ENCODE measurements around the gene CCDC107. TPM values are rescaled to one million over a fixed set of nuclear protein-coding genes. Genes with fewer than 3 reads are reported as not detected.

CCDC107 gene
- polyA plus RNA-seq, 2 of the 4 experiments (the other 2 are of a cell fraction) = 13.3 to 20.7 TPM

DNA sequence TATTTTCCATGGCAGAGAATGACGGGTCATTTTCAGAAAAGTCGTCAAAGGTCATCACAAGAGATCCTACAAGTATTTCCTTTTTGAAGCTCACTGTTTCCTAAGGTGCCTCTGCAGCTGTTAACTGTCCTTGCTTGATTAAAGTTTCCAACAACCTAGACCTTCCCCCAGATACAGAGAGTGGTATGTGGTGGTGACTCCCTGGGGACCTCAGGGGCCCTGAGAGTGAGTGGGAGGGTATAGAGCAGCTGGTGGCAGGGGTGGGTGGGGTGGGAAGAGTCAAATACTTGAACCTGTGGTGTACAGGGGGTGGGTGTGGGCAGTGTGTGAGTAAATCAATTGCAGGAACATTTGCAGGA, 38.3 kb upstream of the CCDC107 start:
- POLR2A ChIA-PET = interaction anchor here (0.6 kb wide), 2 partner anchors 33 to 973 kb away, joined by 3 read pairs; no protein-coding TSS in a partner anchor
- 63% methylated on average over 2 of the region's 2 CpGs for WGBS (ENCODE audit: missing lambda C conversion rate)

DNA sequence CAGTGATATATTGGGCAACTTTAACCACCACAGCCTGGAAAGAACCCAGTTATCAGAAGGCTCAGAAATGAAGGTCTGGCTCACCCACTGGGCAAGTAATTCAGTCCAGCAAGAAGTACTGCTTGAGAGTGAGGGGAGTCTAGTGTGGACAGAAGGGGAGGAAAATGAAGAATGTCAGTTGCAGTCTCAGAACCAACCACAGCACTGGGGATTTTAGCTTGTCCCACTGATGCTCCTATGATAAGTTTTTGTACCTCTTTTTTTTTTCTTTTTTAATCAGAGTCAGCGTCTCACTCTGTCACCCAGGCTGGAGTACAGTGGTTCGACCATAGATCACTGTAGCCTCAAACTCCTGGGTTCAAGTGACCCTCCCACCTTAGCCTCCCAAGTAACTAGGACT, 30.5 kb upstream of the CCDC107 start:
- Histone ChIP-seq H3K4me3 (no peak overlapping the region), H3K4me1 (no peaks in the 10 kb centered on the region), H3K9me3 (no peaks in the 10 kb centered on the region), H3K4me2 (no peak overlapping the region), H3K27ac (no peak overlapping the region)
- no peak for TF ChIP-seq POLR2AphosphoS2 (conservative IDR thresholded peaks at IDR 0.05; ENCODE audit: low read length)
- TF ChIP-seq RCOR1 (IDR thresholded peaks at IDR 0.05; ENCODE audit: low read depth, low read length) = no peak
- no peak for TF ChIP-seq CHD4 (IDR thresholded peaks at IDR 0.05; ENCODE audit: borderline replicate concordance)
- TF ChIP-seq, protein P1, sequence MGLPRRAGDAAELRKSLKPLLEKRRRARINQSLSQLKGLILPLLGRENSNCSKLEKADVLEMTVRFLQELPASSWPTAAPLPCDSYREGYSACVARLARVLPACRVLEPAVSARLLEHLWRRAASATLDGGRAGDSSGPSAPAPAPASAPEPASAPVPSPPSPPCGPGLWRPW (IDR thresholded peaks at IDR 0.05) = no peak
- no peak for TF ChIP-seq FOSL2 (IDR thresholded peaks at IDR 0.05)
- TF ChIP-seq FOSL2 (CRISPR knock-in tag; IDR thresholded peaks at IDR 0.05) = no peak
- no peak for TF ChIP-seq GATA3 (IDR thresholded peaks at IDR 0.05; ENCODE audit: borderline replicate concordance)
- no peak for TF ChIP-seq ZSCAN20 (CRISPR knock-in tag; IDR thresholded peaks at IDR 0.05)
- no peak for TF ChIP-seq POLR2A (IDR thresholded peaks at IDR 0.05; ENCODE audit: low read length)
- no peak for TF ChIP-seq EP300 (IDR thresholded peaks at IDR 0.05)
- TF ChIP-seq TFCP2L1 (CRISPR knock-in tag; IDR thresholded peaks at IDR 0.05) = no peak
- TF ChIP-seq HOXB13 (CRISPR knock-in tag; IDR thresholded peaks at IDR 0.05; ENCODE audit: low read depth) = no peak
- TF ChIP-seq EHF (CRISPR knock-in tag; IDR thresholded peaks at IDR 0.05) = no peak
- TF ChIP-seq HEYL (CRISPR knock-in tag; IDR thresholded peaks at IDR 0.05) = no peak
- no peak for TF ChIP-seq SMC3 (IDR thresholded peaks at IDR 0.05)
- no peak for TF ChIP-seq ZFP36 (IDR thresholded peaks at IDR 0.05; ENCODE audit: borderline replicate concordance, partially characterized antibody)
- no peak for TF ChIP-seq NPAS2 (CRISPR knock-in tag; IDR thresholded peaks at IDR 0.05; ENCODE audit: borderline replicate concordance)
- TF ChIP-seq, protein P2, sequence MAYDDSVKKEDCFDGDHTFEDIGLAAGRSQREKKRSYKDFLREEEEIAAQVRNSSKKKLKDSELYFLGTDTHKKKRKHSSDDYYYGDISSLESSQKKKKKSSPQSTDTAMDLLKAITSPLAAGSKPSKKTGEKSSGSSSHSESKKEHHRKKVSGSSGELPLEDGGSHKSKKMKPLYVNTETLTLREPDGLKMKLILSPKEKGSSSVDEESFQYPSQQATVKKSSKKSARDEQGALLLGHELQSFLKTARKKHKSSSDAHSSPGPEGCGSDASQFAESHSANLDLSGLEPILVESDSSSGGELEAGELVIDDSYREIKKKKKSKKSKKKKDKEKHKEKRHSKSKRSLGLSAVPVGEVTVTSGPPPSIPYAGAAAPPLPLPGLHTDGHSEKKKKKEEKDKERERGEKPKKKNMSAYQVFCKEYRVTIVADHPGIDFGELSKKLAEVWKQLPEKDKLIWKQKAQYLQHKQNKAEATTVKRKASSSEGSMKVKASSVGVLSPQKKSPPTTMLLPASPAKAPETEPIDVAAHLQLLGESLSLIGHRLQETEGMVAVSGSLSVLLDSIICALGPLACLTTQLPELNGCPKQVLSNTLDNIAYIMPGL (CRISPR knock-in tag; IDR thresholded peaks at IDR 0.05; ENCODE audit: borderline replicate concordance) = no peak
- FAIRE-seq = no peak
- DNase-seq (ENCODE audit: low read depth in 1 of 2, low spot score in 1 of 2) = no peak
- 64% methylated on average over 2 of the region's 2 CpGs for WGBS (ENCODE audit: missing lambda C conversion rate)
- CTCF ChIA-PET = interaction anchor here (0.6 to 5.7 kb wide), 8 partner anchors 12 to 728 kb away, joined by 3 to 24 read pairs (median 4); no protein-coding TSS in a partner anchor
- no peak for ATAC-seq
- POLR2A ChIA-PET = no interaction called here

More for the DNA sequence above, 38.3 kb upstream of the CCDC107 start:
- no peak overlapping the region for H3K4me2 ChIP-seq
- ATAC-seq (no peak), FAIRE-seq (no peak), DNase-seq (ENCODE audit: low read depth in 1 of 2, low spot score in 1 of 2) (no peak)
- no peaks in the 10 kb centered on the region for H3K4me1 ChIP-seq
- TF ChIP-seq ZSCAN20 (CRISPR knock-in tag; IDR thresholded peaks at IDR 0.05) = no peak
- no peak for TF ChIP-seq FOSB (CRISPR knock-in tag; IDR thresholded peaks at IDR 0.05)
- TF ChIP-seq EHMT2 (IDR thresholded peaks at IDR 0.05; ENCODE audit: low read depth) = no peak
- TF ChIP-seq HEYL (CRISPR knock-in tag; IDR thresholded peaks at IDR 0.05) = no peak
- TF ChIP-seq KDM1A (IDR thresholded peaks at IDR 0.05; ENCODE audit: low read depth) = no peak
- TF ChIP-seq, protein P3, sequence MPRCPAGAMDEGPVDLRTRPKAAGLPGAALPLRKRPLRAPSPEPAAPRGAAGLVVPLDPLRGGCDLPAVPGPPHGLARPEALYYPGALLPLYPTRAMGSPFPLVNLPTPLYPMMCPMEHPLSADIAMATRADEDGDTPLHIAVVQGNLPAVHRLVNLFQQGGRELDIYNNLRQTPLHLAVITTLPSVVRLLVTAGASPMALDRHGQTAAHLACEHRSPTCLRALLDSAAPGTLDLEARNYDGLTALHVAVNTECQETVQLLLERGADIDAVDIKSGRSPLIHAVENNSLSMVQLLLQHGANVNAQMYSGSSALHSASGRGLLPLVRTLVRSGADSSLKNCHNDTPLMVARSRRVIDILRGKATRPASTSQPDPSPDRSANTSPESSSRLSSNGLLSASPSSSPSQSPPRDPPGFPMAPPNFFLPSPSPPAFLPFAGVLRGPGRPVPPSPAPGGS (IDR thresholded peaks at IDR 0.05) = no peak
- no peak overlapping the region for H3K27ac ChIP-seq
- CTCF ChIA-PET = interaction anchor here (0.9 to 2.5 kb wide), 8 partner anchors 9 to 635 kb away, joined by 3 to 22 read pairs (median 4); partner anchors contain the start of genes CCDC107 and RMRP
- H3K4me3 ChIP-seq = no peak overlapping the region
- H3K9me3 ChIP-seq = no peaks in the 10 kb centered on the region

Measured in A549 (cell line).